Measurements from ENCODE around the gene GNAO1.

DNA sequence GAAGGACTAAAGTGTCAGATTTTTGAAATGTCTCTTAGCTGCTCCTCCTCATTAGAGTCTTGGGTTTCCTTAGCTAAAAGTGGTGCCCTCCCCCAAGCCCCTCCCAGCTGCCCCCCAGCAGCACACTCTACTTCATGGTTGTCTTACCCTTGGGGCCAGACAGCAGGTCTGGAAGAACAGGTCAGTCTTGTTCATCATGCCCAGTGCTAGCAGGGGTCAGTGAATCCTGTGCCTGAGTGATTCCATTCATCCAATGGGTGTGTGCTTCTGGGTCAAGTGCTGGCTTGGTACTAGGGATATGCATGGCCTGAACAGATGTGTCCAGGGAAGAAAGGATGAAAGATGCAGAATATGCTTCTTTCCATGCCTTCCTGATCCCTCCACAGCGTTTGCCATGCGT is 93.2 kb downstream of the GNAO1 start:
- TF ChIP-seq, protein P1, sequence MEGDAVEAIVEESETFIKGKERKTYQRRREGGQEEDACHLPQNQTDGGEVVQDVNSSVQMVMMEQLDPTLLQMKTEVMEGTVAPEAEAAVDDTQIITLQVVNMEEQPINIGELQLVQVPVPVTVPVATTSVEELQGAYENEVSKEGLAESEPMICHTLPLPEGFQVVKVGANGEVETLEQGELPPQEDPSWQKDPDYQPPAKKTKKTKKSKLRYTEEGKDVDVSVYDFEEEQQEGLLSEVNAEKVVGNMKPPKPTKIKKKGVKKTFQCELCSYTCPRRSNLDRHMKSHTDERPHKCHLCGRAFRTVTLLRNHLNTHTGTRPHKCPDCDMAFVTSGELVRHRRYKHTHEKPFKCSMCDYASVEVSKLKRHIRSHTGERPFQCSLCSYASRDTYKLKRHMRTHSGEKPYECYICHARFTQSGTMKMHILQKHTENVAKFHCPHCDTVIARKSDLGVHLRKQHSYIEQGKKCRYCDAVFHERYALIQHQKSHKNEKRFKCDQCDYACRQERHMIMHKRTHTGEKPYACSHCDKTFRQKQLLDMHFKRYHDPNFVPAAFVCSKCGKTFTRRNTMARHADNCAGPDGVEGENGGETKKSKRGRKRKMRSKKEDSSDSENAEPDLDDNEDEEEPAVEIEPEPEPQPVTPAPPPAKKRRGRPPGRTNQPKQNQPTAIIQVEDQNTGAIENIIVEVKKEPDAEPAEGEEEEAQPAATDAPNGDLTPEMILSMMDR (IDR thresholded peaks at IDR 0.05), result no peak
- no peak for TF ChIP-seq POLR2A (IDR thresholded peaks at IDR 0.05)
